Type B pancreatic cell (in vitro differentiated cells): Measurements from ENCODE around the gene SHB. TPM values are rescaled to one million over a fixed set of nuclear protein-coding genes. Genes with fewer than 3 reads are reported as not detected.
"Not testable (repeated sequence)": the region's sequence is repeated elsewhere in the genome, so short reads cannot be mapped to it uniquely, and the experiment has no call there.

Experiments used
- DNase-seq: peaks from one replicate; pipeline ENCODE4 v3.0.0; 2021; ENCODE audit warnings: mixed read lengths; ENCODE audit not compliant: unreplicated experiment; ENCODE audit errors: extremely low spot score
- H3K27ac Mint-ChIP-seq: 2 replicates; pipeline ENCODE4 v1.8.0; 2021; ENCODE audit warnings: mild to moderate bottlenecking, mixed read lengths
- H3K27me3 Mint-ChIP-seq: 2 replicates; pipeline ENCODE4 v1.8.0; 2021; ENCODE audit warnings: mixed read lengths
- H3K36me3 Mint-ChIP-seq: 2 replicates; pipeline ENCODE4 v1.8.0; 2021; ENCODE audit warnings: mixed read lengths
- H3K4me1 Mint-ChIP-seq: one replicate; pipeline ENCODE4 v1.8.0; 2021; ENCODE audit warnings: mixed read lengths; ENCODE audit not compliant: unreplicated experiment
- H3K4me3 Mint-ChIP-seq: 2 replicates; pipeline ENCODE4 v1.8.0; 2021; ENCODE audit warnings: mild to moderate bottlenecking, mixed read lengths
- H3K9me3 Mint-ChIP-seq: 2 replicates; pipeline ENCODE4 v1.8.0; 2021; ENCODE audit warnings: mixed read lengths
- CTCF ChIP-seq: fragments of 200-600 bp; sonication (generic); conservative IDR thresholded peaks from 2 replicates; pipeline ENCODE4 v1.5.0; 2021; ENCODE audit warnings: antibody characterized with exemption, mild to moderate bottlenecking
- total RNA-seq: library from RNA; stranded (reverse); gene quantifications from 2 replicates; pipeline ENCODE4 v1.2.1, GENCODE V29; 2021; ENCODE audit warnings: low replicate concordance

Gene SHB
- total RNA-seq, 1 donor from 2014 or later, result 14.4 TPM

GRCh38 chr9:37892063-37892462 is 177.0 kb downstream of the SHB start:
- no peak overlapping the region for H3K4me3 Mint-ChIP-seq
- no peak overlapping the region for H3K27ac Mint-ChIP-seq
- DNase-seq, result no peak
- peaks cover 51% of the 10 kb centered on the region for H3K36me3 Mint-ChIP-seq
- no peaks in the 10 kb centered on the region for H3K4me1 Mint-ChIP-seq
- no peaks in the 10 kb centered on the region for H3K9me3 Mint-ChIP-seq
- TF ChIP-seq CTCF, result no peak
- no peaks in the 10 kb centered on the region for H3K27me3 Mint-ChIP-seq

- not testable (repeated sequence) for H3K27ac Mint-ChIP-seq, DNase-seq, H3K27me3 Mint-ChIP-seq, H3K4me1 Mint-ChIP-seq, H3K9me3 Mint-ChIP-seq, H3K4me3 Mint-ChIP-seq
- peaks cover 53% of the 10 kb centered on the region for H3K36me3 Mint-ChIP-seq
Measured at GRCh38 chr9:37891042-37891441, 178.0 kb downstream of the SHB start.

- no peaks in the 10 kb centered on the region for H3K4me1 Mint-ChIP-seq
- TF ChIP-seq CTCF, result no peak
- no peak overlapping the region for H3K27ac Mint-ChIP-seq
- no peak for DNase-seq
- no peak overlapping the region for H3K4me3 Mint-ChIP-seq
- H3K9me3 Mint-ChIP-seq, result no peaks in the 10 kb centered on the region
- H3K36me3 Mint-ChIP-seq, result peaks cover 49% of the 10 kb centered on the region
- H3K27me3 Mint-ChIP-seq, result no peaks in the 10 kb centered on the region
Measured at GRCh38 chr9:37889536-37889935, 179.5 kb downstream of the SHB start.

GRCh38 chr9:37887977-37888583 is 180.9 kb downstream of the SHB start:
- not testable (repeated sequence) for H3K27ac Mint-ChIP-seq, DNase-seq, H3K4me3 Mint-ChIP-seq, H3K4me1 Mint-ChIP-seq, H3K27me3 Mint-ChIP-seq, H3K9me3 Mint-ChIP-seq
- H3K36me3 Mint-ChIP-seq, result peaks cover 39% of the 10 kb centered on the region

- Mint-ChIP-seq H3K36me3 (peaks cover 28% of the 10 kb centered on the region), H3K27me3 (no peaks in the 10 kb centered on the region), H3K9me3 (no peaks in the 10 kb centered on the region), H3K27ac (no peak overlapping the region), H3K4me1 (no peaks in the 10 kb centered on the region), H3K4me3 (no peak overlapping the region)
- no peak for DNase-seq
- no peak for TF ChIP-seq CTCF
Measured at GRCh38 chr9:37880916-37881479, 188.0 kb downstream of the SHB start.

- Mint-ChIP-seq H3K9me3 (no peaks in the 10 kb centered on the region), H3K27me3 (no peaks in the 10 kb centered on the region), H3K4me1 (no peaks in the 10 kb centered on the region), H3K36me3 (peaks cover 22% of the 10 kb centered on the region), H3K27ac (no peak overlapping the region), H3K4me3 (no peak overlapping the region)
- TF ChIP-seq CTCF, result no peak
- DNase-seq, result no peak
Measured at GRCh38 chr9:37876376-37876775, 192.7 kb downstream of the SHB start.
